LNCaP clone FGC (cell line): ENCODE measurements around the gene MBD6.

Source experiments
- DNase-seq: peaks from one replicate; pipeline ENCODE4 v3.0.0-alpha.2; 2011; ENCODE audit warnings: low read depth
- H3K4me3 ChIP-seq: 2 replicates; pipeline ENCODE4 v1.5.1; 2011; ENCODE audit warnings: mild to moderate bottlenecking, low read depth, low read length, control low read depth
- CTCF ChIP-seq: IDR thresholded peaks from 2 replicates; pipeline ENCODE4 v1.5.1; 2012; ENCODE audit warnings: mild to moderate bottlenecking; ENCODE audit not compliant: control insufficient read depth, insufficient read depth; ENCODE audit errors: extremely low read depth

MBD6 gene

GRCh38 chr12:57522011-57522886, at the start of gene MBD6:
MBD6 (plus strand) TSS chr12:57522824; CDS start chr12:57524304, 1,480 bp downstream.
- peak; percentile 64 for DNase-seq

GRCh38 chr12:57473392-57473791, 49.2 kb upstream of the MBD6 start:
- no peak overlapping the region for H3K4me3 ChIP-seq
- no peak for DNase-seq
- TF ChIP-seq CTCF, result no peak

More at GRCh38 chr12:57522011-57522886, at the start of gene MBD6:
- TF ChIP-seq CTCF, result no peak
- H3K4me3 ChIP-seq, result peak within 1 kb of the TSS; percentile 90

GRCh38 chr12:57473886-57474285, 48.7 kb upstream of the MBD6 start:
- H3K4me3 ChIP-seq, result no peak overlapping the region
- DNase-seq, result no peak
- no peak for TF ChIP-seq CTCF

- no peak overlapping the region for H3K4me3 ChIP-seq
- no peak for DNase-seq
- TF ChIP-seq CTCF, result no peak
These were observed 48.2 kb upstream of the MBD6 start for GRCh38 chr12:57474430-57474829.

- no peak for TF ChIP-seq CTCF
- no peak overlapping the region for H3K4me3 ChIP-seq
- no peak for DNase-seq
These were observed 47.8 kb upstream of the MBD6 start for GRCh38 chr12:57474862-57475261.

- no peak overlapping the region for H3K4me3 ChIP-seq
- TF ChIP-seq CTCF, result no peak
- no peak for DNase-seq
These were observed 47.1 kb upstream of the MBD6 start for GRCh38 chr12:57475271-57476161.
